Natural killer cell (primary cell): ENCODE data around the gene TTC23. TPM values are rescaled to one million over a fixed set of nuclear protein-coding genes. Genes with fewer than 3 reads are reported as not detected.

Experiments used
- ATAC-seq, 3 donors: fragments of 150-1000 bp in 2 of 3; fragments of 200-7000 bp in 1 of 3; cut with Tn5 transposase; 1 replicate in 1 of 3; 2 replicates in 2 of 3; pipeline ENCODE4 v1.10.0; 2021; ENCODE audit warnings: mild to moderate bottlenecking in 2 of 3, moderate library complexity in 2 of 3
- DNase-seq, 2 donors: peaks; one replicate each; pipeline versions ENCODE4 v3.0.0 to v3.0.0-alpha.2; 2013 to 2021; ENCODE audit warnings: mixed read lengths in 1 of 2
- H3K27ac ChIP-seq: one replicate; pipeline ENCODE4 v1.5.1; 2013; ENCODE audit warnings: mild to moderate bottlenecking, low read length
- H3K27me3 ChIP-seq: one replicate; pipeline ENCODE4 v1.6.1; 2013; ENCODE audit warnings: low read length; ENCODE audit not compliant: control insufficient read depth, insufficient read depth
- H3K36me3 ChIP-seq: one replicate; pipeline ENCODE4 v1.6.1; 2013; ENCODE audit warnings: low read length; ENCODE audit not compliant: control insufficient read depth, insufficient read depth
- H3K4me1 ChIP-seq: one replicate; pipeline ENCODE4 v1.6.1; 2013; ENCODE audit warnings: low read length; ENCODE audit not compliant: control insufficient read depth, insufficient read depth
- H3K4me3 ChIP-seq: one replicate; pipeline ENCODE4 v1.5.1; 2013; ENCODE audit warnings: low read length
- H3K9me3 ChIP-seq: one replicate; pipeline ENCODE4 v1.6.1; 2013; ENCODE audit warnings: low read length; ENCODE audit not compliant: control insufficient read depth, insufficient read depth
- H3K27ac Mint-ChIP-seq, 2 donors: one replicate each; pipeline ENCODE4 v1.8.0; 2022; ENCODE audit warnings: mild to moderate bottlenecking in 2 of 2, mixed read lengths in 2 of 2, moderate library complexity in 1 of 2
- H3K27me3 Mint-ChIP-seq, 2 donors: one replicate each; pipeline ENCODE4 v1.8.0; 2022; ENCODE audit warnings: low read depth in 2 of 2, mixed read lengths in 2 of 2
- H3K36me3 Mint-ChIP-seq: one replicate; pipeline ENCODE4 v1.8.0; 2022; ENCODE audit warnings: mixed read lengths
- H3K4me1 Mint-ChIP-seq, 2 donors: one replicate each; pipeline ENCODE4 v1.8.0; 2022; ENCODE audit warnings: mixed read lengths in 2 of 2
- H3K4me3 Mint-ChIP-seq: one replicate; pipeline ENCODE4 v1.8.0; 2022; ENCODE audit warnings: mild to moderate bottlenecking, moderate library complexity, mixed read lengths
- H3K9me3 Mint-ChIP-seq, 2 donors: one replicate each; pipeline ENCODE4 v1.8.0; 2022; ENCODE audit warnings: mixed read lengths in 2 of 2
- CTCF ChIP-seq: fragments of 200-600 bp; IDR thresholded peaks from one replicate; pipeline ENCODE4 v1.8.0; 2022; ENCODE audit warnings: antibody characterized with exemption
- WGBS: methylation state at CpG from one replicate; pipeline ENCODE4 v1.1.7; 2013; ENCODE audit warnings: missing lambda C conversion rate; ENCODE audit not compliant: insufficient coverage; 5-methylcytosine and 5-hydroxymethylcytosine counted together
- intact Hi-C: fragments of 100-400 bp; cut with micrococcal nuclease; formaldehyde crosslinking; loops from one replicate; pipeline ENCODE4 v1.14.2; 2022
- total RNA-seq, 4 donors: library from RNA; stranded (reverse); fragments of 120-200 nt in 1 of 4; gene quantifications; one replicate each; pipeline versions ENCODE4 v1.2.3 to v1.2.4, GENCODE V29; 2013 to 2022

TTC23 gene
- total RNA-seq, 3 donors from 2014 or later (not counting 1 experiment from before 2014, with no cell fraction given), result 0.75 to 1.1 (median 1.0) TPM

- DNase-seq (peak in 1 of 2 donors; percentile 10), ATAC-seq (no peak)
- no peak overlapping the region for H3K4me3 ChIP-seq
- Mint-ChIP-seq H3K36me3 (no peaks in the 10 kb centered on the region), H3K27me3 (peaks cover 12 to 19% of the 10 kb centered on the region in 2 donors), H3K27ac (no peak overlapping the region), H3K4me1 (peaks cover 0 to 5% of the 10 kb centered on the region in 2 donors), H3K4me3 (no peak overlapping the region), H3K9me3 (no peaks in the 10 kb centered on the region)
- H3K27me3 ChIP-seq, result peaks cover 6% of the 10 kb centered on the region
- intact Hi-C loops, result no loop called here
- TF ChIP-seq CTCF, result no peak
- no peak overlapping the region for H3K27ac ChIP-seq
- no peaks in the 10 kb centered on the region for H3K36me3 ChIP-seq
- peaks cover 4% of the 10 kb centered on the region for H3K4me1 ChIP-seq
- WGBS, result 90% methylated on average over 11 of the region's 11 CpGs
- no peaks in the 10 kb centered on the region for H3K9me3 ChIP-seq
Observed at GRCh38 chr15:99096173-99096893, 153.0 kb downstream of the TTC23 start.

GRCh38 chr15:99095626-99096025 lies 153.8 kb downstream of the TTC23 start:
- H3K27me3 ChIP-seq, result peaks cover 6% of the 10 kb centered on the region
- no peak overlapping the region for H3K4me3 Mint-ChIP-seq
- DNase-seq, result peak in 1 of 2 donors; percentile 2
- TF ChIP-seq CTCF, result no peak
- no peaks in the 10 kb centered on the region for H3K9me3 Mint-ChIP-seq
- 85% methylated on average over 3 of the region's 3 CpGs for WGBS
- intact Hi-C loops, result no loop called here
- ATAC-seq, result no peak
- no peak overlapping the region for H3K27ac Mint-ChIP-seq
- H3K36me3 Mint-ChIP-seq, result no peaks in the 10 kb centered on the region
- no peak overlapping the region for H3K27ac ChIP-seq
- H3K27me3 Mint-ChIP-seq, result peaks cover 12 to 19% of the 10 kb centered on the region in 2 donors
- H3K4me3 ChIP-seq, result no peak overlapping the region
- H3K4me1 Mint-ChIP-seq, result peaks cover 0 to 3% of the 10 kb centered on the region in 2 donors
- H3K4me1 ChIP-seq, result peaks cover 8% of the 10 kb centered on the region
- no peaks in the 10 kb centered on the region for H3K36me3 ChIP-seq
- no peaks in the 10 kb centered on the region for H3K9me3 ChIP-seq

- ATAC-seq, result no peak
- no peak overlapping the region for H3K27ac Mint-ChIP-seq
- H3K4me3 ChIP-seq, result no peak overlapping the region
- no peaks in the 10 kb centered on the region for H3K9me3 ChIP-seq
- no peaks in the 10 kb centered on the region for H3K27me3 ChIP-seq
- intact Hi-C loops, result no loop called here
- no peaks in the 10 kb centered on the region for H3K36me3 Mint-ChIP-seq
- no peak overlapping the region for H3K27ac ChIP-seq
- H3K36me3 ChIP-seq, result no peaks in the 10 kb centered on the region
- peaks cover 12 to 13% of the 10 kb centered on the region in 2 donors for H3K27me3 Mint-ChIP-seq
- H3K4me1 Mint-ChIP-seq, result peaks cover 0 to 4% of the 10 kb centered on the region in 2 donors
- TF ChIP-seq CTCF, result no peak
- H3K9me3 Mint-ChIP-seq, result no peaks in the 10 kb centered on the region
- WGBS, result 77% methylated on average over 13 of the region's 13 CpGs
- H3K4me1 ChIP-seq, result peaks cover 4% of the 10 kb centered on the region
- DNase-seq, result peak in 1 of 2 donors; percentile 0
- no peak overlapping the region for H3K4me3 Mint-ChIP-seq
Observed at GRCh38 chr15:99092554-99093172, 156.7 kb downstream of the TTC23 start.
